GM21447 (cell line): ENCODE data around the gene SLC7A6OS.
A peak's percentile ranks its signal among the peaks of the same experiment; 100 is the strongest.
"Not testable (repeated sequence)": the region's sequence is repeated elsewhere in the genome, so short reads cannot be mapped to it uniquely, and the experiment has no call there.

ENCODE experiments used
- ATAC-seq: cut with Tn5 transposase; IDR thresholded peaks from one replicate; pipeline ENCODE4 v1.9.1; 2021; ENCODE audit not compliant: unreplicated experiment

Gene SLC7A6OS

GRCh38 chr16:68299571-68300453, 10.9 kb downstream of the SLC7A6OS start:
- no peak for ATAC-seq

DNA sequence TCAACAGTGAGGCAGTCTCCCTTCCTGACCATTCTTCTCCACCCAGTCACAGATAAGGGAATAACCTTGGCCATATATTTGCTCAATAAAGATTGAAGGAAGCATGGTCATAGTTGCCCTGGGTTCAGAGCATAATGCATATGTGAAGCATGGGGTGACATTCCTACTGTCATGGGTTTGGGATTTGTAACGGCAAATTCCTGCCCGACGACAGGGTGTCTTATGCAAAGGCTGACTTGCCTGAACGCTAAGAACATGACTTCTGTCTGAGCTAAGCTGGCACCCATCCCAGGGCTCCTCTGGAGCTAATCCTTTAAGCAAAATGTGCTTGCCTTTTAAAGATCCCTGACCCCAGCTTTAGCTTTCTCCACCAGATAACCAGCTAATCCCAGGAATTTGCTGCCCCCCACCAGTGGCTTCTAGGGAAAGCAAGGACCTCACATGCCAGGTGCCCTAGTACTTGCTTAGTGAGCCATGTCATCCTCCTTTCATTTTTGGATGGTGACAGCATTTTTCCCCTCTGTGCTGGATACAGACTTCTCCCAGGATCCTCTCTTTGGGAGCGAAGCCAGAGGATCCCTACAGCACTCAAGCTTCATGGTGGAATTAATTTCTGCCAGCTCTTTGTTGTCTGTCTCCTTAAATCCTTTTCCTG, 11.7 kb downstream of the SLC7A6OS start:
- no peak for ATAC-seq

- ATAC-seq: no peak
These were observed 12.4 kb downstream of the SLC7A6OS start for GRCh38 chr16:68298312-68298711.

GRCh38 chr16:68297908-68298307, 12.8 kb downstream of the SLC7A6OS start:
- ATAC-seq: no peak

- no peak for ATAC-seq
These were observed 14.1 kb downstream of the SLC7A6OS start for GRCh38 chr16:68296693-68297092.

GRCh38 chr16:68296291-68296690, 14.5 kb downstream of the SLC7A6OS start:
- ATAC-seq: no peak

DNA sequence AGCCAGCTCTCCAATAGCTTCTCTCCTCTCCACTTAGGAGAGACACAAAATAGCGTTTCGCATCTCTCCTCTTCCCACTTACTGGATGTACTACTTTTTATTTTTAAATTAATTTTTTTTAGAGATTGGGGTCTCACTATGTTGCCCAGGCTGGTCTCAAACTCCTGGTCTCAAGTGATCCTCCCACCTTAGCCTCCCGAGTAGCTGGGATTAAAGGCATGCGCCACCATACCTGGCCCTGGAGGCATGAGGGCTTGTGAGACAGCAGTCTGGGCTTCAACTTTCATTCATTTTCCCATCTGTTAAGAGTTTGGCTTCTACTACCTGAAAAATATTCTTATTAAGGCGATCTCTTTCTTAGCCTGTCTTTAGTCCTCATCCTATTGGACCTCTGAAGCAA, 18.3 kb downstream of the SLC7A6OS start:
- ATAC-seq: no peak

DNA sequence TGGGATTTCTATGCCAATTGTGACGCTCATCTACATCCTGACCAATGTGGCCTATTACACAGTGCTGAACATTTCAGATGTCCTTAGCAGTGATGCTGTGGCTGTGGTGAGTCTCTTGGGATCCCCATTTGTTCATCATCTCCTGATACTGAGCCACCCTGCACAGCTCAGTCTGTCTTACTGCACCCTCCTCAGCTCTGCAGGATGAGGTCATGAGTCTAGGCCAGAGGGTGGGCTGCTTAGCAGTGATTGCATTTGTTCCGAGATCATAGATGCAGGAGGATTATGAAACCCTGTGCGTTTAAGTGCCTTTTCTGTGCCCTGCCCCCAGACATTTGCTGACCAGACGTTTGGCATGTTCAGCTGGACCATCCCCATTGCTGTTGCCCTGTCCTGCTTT, 19.5 kb downstream of the SLC7A6OS start:
- no peak for ATAC-seq

DNA sequence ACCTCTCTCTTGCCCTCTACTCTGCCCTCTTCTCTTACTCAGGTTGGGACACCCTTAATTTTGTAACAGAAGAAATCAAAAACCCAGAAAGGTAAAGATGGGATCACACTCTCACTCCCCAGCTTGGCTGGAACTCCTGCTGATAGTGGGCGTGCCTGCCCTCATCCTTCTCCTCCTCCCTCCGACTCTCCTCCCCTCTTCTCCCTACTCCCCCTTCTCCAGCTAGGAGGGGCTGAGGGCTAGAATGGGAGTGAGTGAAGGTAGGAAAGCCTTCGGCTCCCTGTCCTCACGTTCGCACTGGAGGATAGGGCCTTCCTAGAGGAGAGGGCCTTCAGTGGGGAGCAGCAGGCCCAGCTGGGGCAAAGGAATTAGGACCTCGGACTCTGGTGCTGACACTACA, 20.3 kb downstream of the SLC7A6OS start:
- no peak for ATAC-seq

DNA sequence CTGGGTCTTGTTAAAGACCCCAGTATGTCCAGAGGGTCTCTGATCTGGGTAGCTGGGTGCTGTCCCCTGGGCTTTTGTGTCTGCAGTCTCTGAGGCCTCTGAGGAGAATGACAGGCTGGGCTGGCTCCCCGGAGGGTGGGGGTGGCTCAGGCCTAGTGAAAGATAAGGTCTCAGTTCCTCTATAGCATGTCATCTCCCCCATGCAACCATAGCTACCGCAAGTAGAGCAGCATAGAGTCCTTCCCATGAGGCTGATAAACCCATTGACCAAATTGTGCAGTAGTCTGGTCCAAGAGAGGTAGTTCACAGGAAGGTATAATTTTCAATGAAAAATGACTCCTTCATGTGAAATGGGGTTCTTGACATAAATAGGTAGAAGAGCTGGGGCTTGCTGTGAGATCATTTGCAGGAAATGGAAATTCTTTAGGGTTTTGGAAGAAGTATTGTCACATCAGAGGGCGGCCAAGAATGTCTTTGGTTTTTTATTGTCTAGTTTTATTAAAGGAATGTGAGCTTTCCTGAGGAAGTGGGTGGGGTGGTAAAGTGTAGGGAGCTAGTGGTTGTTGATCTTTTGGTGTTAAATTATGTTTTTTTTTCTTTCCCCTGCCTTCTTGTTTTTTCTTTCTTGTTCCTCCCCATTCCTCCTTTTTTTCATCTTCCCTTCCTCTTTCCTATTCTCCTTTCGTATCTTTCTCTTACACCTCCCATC, 21.0 kb downstream of the SLC7A6OS start:
- ATAC-seq: peak; percentile 72

GRCh38 chr16:68289202-68289601, 21.5 kb downstream of the SLC7A6OS start:
- ATAC-seq: no peak

GRCh38 chr16:68288796-68289195, 21.9 kb downstream of the SLC7A6OS start:
- not testable (repeated sequence) for ATAC-seq

DNA sequence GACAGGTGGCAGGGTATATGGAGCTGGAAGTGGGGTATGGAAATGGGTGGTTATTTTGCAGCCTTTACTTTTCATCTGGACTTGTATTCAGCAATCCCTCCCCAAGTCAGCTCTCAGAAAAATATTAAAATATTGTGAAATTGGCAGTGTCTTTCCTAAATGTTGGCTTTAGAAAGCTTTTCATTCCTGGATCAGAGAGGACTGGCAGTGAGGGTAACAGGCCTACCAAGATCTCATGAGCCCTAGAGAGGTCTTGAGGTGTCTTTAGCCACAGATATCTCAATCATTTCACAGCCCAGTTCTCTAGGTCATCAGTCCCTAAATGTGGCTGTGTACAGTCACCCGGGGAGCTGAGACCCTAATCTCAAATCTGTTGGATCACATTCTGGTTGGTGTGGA, 22.5 kb downstream of the SLC7A6OS start:
- no peak for ATAC-seq

DNA sequence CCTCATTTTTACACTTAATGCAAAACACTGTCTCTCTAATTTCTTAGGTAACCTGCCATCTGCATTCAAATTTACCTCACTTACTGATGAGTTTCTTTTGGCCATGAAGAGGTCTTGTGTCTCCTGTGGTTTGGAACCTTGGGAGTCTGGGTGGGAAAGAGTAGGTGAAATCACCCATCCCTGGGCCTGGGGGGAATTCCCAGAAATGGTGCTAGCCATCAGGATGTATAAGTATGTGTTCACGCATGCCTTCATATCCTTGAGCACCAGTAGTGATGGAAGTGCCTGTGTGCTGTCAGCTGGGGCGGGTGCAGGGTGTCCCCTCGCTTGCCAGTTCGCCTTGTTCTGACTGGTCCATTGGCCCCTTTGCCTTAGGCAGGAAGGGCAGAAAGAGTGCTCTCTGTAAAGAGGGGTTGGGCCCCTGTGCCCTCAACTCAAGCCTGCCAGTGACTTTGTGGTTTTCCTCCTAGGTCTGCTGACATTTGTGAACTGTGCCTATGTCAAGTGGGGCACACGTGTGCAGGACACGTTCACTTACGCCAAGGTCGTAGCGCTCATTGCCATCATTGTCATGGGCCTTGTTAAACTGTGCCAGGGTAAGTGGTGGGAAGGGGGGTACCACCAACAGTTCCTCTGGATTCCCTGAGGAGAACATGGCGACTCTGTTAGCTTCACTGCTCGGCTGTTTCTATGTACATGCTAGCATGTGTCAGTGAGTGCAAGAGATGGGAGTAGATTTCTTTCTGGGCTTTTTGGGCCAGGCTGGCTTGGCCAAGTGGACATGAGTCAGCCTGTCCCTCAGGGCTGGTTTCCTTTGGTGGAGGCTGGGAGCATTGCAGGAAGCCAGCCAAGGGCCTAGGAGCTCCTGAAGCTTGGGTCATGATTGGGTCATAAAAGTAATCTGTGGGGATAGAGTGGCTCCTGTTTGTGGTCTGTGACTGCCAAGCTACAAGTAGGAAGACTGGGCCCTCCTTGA, 23.2 kb downstream of the SLC7A6OS start:
- no peak for ATAC-seq

- ATAC-seq: no peak
These were observed 24.3 kb downstream of the SLC7A6OS start for GRCh38 chr16:68286153-68287074.

DNA sequence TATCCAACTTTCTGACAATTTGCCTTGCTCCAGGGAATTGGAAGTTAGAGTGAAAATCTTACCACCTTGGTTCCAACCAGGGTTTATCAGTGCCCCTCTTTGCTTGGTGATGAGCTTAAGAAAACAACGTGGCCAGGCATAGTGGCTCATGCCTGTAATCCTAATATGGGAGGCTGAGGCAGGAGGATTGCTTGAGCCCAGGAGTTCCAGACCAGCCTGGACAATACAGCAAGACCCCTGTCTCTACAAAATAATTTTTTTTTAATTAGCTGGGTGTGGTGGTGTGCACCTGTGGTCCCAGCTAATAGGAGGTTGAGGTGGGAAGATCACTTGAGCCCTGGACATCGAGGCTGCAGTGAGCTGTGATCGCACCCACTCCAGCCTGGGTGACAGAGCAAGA, 25.1 kb downstream of the SLC7A6OS start:
- no peak for ATAC-seq

DNA sequence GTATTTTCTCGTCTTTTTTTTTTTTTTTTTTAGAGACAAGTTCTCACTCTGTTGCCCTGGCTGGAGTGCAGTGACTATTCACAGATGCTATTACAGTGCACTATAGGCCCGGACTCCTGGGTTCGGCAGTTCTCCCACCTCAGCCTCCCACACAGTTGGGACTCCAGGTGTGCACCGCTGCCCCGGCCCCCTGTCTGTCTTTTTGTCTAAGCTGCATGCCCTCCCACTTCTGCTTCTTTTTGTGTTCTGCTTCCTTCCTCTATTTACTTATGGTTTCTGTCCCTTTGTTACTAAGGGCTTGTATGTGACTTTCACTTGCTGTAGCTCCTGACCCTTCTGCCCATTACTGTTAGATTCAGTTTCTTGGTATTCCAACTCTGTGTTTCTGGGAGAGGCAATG, 25.9 kb downstream of the SLC7A6OS start:
- peak; percentile 65 for ATAC-seq

- no peak for ATAC-seq
These were observed 26.7 kb downstream of the SLC7A6OS start for GRCh38 chr16:68283801-68284598.

- no peak for ATAC-seq
These were observed 27.4 kb downstream of the SLC7A6OS start for GRCh38 chr16:68283346-68283745.
